Erythroblast (primary cell): ENCODE data around the gene SCRN1.

Experiments
- GATA1 ChIP-seq: IDR thresholded peaks from 2 replicates; pipeline ENCODE4 v1.6.1; 2011; ENCODE audit warnings: low read depth, mild to moderate bottlenecking, control low read depth, low read length, moderate library complexity
- POLR2A ChIP-seq: IDR thresholded peaks from 2 replicates; pipeline ENCODE4 v1.6.1; 2011; ENCODE audit warnings: mild to moderate bottlenecking, low read length

DNA sequence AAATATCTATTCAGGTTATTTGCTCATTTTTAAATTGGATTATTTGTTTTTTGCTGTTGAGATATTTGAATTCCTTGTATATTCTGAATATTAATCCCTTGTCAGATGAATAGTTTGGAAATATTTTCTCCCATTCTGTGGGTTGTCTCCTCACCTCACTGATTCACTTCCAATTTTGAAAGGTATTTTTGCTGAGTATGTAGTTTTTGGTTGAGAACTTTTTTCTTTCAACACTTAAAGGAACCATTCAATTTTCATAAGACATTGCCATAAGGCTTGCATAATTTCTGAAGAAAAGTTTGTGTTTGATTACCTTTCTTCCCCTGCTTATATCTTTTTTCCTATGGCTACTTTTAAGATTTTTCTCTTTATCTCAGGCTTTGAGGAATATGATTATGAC, 8.9 kb upstream of the SCRN1 start:
- TF ChIP-seq POLR2A: no peak
- TF ChIP-seq GATA1: no peak
